HG02759 (cell line): ENCODE data around the gene TRIP13.
"Not testable (repeated sequence)": the region's sequence is repeated elsewhere in the genome, so short reads cannot be mapped to it uniquely, and the experiment has no call there.

Source experiments
- ATAC-seq: cut with Tn5 transposase; IDR thresholded peaks from one replicate; pipeline ENCODE4 v1.9.1; 2021; ENCODE audit warnings: mild to moderate bottlenecking, moderate library complexity; ENCODE audit not compliant: unreplicated experiment

Gene TRIP13, protein sequence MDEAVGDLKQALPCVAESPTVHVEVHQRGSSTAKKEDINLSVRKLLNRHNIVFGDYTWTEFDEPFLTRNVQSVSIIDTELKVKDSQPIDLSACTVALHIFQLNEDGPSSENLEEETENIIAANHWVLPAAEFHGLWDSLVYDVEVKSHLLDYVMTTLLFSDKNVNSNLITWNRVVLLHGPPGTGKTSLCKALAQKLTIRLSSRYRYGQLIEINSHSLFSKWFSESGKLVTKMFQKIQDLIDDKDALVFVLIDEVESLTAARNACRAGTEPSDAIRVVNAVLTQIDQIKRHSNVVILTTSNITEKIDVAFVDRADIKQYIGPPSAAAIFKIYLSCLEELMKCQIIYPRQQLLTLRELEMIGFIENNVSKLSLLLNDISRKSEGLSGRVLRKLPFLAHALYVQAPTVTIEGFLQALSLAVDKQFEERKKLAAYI

DNA sequence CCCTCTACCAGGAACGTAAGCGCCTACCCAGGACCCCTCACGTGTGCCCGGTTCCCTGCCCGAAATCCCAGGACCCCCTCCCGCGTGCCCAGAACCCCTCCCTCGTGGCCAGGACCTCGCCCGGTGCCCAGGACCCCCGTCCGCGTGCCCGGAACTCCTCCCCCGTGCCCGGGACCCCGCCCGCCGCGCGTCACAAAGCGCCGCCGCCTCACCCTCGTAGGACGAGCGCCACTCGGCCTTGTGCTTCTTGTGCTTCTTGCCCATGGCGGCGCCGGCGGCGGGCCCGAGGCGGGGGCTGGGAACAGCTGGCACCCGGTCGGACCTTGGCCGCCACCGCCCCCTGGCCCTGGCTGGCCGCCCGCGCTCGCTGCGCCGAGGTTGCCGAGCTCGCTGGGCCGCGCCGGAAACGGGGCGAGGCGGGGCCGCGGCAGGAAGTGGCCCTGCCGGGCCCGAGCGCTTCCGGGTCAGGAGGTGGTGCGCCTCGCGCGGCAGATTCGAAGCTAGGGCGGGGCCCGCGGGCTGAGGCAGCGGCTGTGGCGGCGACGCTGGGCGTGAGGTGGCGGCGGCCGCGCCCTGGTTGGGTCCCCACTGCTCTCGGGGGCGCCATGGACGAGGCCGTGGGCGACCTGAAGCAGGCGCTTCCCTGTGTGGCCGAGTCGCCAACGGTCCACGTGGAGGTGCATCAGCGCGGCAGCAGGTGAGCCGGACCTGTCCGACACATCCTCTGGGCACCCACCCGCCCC lies at the start of gene TRIP13, which contains the start of gene BRD9:
TRIP13 (plus strand) TSS at position 491 of the 743 bp plus-strand sequence; CDS start at position 606, 115 bp downstream.
BRD9 (minus strand) TSS at position 408 of the 743 bp plus-strand sequence; CDS start at position 264, 144 bp downstream.
- peak; percentile 98 for ATAC-seq

DNA sequence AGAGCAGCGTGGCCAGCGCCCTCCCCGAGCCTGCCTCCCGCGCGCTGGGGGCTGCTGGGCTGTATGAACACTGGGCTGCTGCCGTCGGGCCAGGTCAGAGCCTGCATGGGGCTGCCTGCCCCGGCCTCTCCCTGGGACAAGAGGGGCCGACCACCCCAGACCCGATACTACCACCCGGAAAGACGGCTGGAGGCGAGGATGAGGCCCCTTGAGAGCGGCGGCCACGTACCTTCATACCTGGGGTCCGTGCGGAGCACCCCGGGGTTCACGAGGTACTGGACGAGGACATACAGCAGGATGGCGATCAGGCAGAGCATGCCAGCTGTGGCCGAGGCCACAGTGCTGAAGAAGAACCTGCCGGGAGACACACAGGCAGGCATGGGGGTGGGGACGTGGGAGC lies 49.3 kb upstream of the TRIP13 start:
- not testable (repeated sequence) for ATAC-seq

DNA sequence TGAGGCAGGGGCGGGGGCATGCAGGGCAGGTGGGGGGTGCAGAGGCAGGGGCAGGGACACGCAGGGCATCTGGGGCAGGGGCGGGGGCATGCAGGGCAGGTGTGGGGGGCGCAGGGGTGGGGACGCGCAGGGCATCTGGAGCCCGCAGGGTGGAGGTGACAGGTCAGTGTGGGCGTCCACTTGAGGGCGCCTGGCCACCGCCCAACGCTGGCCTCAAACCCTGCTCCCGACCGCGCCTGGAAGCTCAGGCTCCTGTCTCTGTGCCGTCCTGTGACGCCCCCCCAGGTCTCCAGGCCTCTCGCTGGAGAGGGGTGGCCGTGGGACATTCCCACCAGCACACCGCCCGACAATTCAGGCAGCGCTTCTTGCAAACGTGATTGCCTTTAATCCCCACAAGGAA lies 48.8 kb upstream of the TRIP13 start:
- ATAC-seq: not testable (repeated sequence)

DNA sequence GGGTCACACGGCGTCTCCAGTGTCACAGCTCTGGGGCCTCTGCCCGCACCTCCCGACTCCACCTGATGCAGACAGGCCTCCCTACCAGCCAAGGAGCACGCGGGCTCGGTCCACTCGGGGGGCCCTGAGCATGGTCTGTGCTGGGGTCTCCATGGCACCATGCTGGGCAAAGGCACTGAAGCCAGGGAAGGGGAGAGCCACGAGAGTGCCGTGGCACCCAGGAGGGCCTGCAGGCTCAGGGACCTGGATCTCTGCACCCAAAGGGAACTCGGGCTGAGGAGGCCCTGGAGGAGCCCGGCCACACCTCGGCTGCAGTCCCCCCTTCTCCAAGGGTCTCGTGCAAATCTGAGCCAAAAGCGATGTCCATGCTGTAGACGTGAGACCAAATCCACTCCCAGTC lies 48.3 kb upstream of the TRIP13 start:
- ATAC-seq: not testable (repeated sequence)

DNA sequence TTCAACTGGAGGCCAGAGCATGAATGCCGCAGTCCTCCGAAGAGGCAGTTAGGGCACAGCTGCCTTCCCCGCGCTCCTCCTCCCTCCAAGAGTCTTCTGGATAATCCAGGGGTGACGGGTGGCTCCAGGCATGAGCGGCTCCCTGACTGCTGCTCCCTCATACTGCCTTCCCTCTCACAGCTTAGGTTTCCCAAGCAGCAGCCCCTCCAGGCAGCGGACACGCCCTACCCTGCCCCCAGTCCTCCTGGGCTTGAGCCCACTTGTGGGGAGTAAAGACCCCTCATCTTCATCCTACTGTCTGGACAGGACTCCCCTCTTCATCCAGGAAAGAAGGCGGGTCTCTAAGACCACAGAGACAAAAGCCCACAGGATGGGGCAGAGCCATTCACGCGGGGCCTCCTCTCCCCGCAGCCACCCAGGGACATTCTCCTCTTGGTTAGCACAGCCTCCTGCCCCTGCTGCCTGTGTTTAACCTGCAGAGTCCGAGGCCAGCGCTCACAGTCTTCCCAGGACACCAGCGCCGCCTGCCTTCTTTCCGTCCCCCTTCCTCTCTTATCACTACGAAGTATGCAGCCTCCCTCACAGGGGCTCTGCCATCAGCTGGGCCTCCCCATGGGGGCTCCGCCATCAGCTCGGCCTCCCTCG lies 47.5 kb upstream of the TRIP13 start:
- not testable (repeated sequence) for ATAC-seq

DNA sequence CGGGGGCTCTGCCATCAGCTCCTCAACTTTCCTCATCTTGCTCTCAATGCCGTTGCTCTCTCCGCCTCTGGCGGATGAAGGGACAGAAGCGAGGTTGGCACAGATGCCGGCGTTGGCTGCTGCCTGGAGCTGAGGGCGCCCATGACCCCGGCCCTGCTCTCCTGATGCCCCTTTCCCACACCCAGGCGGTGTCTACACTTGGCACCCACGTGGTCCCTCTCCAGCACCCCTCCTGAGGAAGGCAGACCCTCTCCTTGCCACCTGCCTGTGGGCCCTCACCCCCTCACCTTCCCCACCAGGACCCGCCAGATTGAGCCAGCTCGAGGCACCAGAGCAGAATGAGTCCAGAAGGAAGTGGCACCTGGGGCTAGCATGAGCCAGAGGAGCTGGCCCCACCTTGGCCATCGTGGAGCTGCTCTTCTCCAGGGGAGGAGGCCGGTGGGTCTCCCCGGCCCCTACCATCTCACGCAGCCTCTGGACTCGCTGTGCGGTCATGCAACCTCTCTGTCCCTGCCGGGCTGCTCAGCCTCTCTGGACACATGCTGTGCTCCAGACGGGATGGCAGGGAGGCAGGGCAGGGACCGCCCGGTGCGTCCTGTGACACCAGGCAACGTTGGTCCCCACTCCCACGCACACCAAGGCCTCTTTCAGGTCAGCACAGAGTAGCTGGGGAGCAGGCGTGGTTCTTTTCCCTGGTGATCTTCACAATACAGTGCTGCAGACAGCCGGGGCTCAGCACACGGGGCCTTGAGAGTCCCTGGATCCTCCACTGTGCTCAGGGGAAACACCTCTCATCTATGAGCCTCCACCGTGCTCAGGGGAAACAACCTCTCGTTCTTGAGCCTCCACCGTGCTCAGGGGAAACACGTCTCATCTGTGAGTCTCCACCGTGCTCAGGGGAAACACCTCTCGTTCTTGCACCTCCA lies 46.7 kb upstream of the TRIP13 start:
- ATAC-seq: not testable (repeated sequence)

DNA sequence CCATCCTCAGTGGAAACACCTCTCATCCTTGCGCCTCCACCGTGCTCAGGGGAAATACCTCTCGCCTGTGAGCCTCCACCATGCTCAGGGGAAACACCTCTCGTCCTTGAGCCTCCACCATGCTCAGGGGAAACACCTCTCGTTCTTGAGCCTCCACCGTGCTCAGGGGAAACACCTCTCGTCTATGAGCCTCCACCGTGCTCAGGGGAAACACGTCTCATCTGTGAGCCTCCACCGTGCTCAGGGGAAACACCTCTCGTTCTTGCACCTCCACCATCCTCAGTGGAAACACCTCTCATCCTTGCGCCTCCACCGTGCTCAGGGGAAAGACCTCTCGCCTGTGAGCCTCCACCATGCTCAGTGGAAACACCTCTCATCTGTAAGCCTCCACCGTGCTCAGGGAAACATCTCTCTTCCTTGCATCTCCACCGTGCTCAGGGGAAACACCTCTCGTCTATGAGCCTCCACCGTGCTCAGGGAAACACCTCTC lies 46.0 kb upstream of the TRIP13 start:
- ATAC-seq: not testable (repeated sequence)

DNA sequence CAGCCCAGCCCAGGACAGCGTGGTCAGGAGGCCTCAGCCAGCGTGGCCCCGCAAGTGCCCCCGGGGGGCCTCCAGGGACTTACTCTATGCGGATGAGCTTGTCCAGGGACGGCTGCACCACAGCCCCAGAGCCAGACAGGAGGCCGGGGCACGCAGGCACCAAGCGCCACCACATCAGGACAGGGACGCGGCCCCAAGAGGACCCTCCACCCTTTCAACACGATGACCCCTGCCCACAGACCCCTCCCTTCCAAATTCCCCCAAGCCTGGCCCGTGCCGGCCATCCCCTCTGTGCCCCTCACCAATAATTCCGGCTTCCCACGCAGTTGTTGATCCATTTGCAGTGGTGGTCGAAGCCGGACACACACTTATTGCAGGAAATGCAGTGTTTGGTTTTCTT lies 45.5 kb upstream of the TRIP13 start:
- ATAC-seq: not testable (repeated sequence)

DNA sequence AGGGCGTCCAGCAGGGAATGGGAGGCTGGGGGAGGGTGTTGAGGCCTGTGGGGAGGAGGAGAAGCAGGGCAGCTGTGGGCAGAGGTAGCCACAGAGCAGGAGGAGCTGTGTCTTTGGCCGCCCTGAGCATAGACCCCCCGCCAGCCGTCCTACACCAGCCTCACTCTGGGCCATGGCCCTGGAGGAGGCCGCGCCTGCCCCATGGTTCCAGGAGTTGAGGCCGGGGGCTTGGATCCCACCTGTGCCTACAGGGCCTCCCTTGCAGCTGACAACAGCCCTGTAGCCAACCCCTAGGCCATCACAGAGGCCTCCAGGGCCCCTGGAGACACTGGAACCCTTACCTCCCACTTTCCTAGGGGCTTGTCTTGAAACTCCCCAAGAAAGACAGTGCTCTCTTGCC lies 44.9 kb upstream of the TRIP13 start:
- ATAC-seq: not testable (repeated sequence)

DNA sequence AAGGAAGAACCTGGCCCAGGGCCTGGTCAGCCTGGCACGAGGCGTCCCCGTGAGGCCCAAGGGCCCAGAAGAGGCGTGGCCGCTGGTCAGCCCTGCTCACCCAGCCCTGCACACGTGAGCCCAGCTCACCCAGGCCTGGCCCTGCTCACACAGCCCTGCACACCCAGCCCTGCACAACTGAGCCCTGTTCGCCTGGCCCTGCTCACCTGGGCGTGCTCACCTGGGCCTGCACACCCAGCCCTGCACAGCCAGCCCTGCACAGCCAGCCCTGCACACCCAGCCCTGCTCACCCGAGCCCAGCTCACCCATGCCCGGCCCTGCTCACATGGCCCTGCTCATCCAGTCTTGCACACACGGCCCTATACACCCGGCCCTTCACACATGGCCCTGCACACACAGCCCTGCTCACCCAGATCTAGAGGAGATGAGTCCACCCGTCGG lies 44.0 kb upstream of the TRIP13 start:
- no peak for ATAC-seq

DNA sequence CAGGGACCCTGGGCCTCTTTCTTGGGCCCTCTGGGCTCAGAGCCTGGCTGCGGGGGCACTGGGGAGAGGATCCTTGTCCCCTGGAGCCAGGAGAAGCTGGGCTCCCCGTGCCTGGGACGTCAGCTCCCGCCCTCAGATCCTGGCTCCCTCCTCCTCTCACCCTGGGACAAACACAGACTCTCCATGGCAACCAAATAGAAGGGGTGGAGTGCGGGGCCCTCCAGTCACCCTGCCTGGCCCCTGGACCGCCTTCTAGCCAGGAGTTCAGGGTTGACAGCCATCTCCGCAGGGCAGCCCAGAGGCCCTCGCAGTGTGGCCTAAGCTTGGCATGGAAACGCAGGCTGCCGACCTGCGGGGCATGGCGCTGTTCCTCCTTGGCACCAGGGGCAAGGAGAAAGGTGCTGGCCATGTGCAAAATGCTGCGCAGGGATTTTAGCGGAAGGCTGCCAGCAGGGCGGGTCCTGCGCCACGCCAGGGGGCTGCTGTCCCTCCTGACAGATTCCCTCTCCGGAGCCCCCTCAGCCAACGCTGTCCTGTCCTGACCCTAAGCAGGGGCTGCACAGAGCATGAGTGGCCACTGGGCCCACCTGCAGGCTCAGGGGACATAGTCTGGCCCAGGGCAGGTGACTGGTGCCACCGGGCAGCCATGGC lies 42.9 kb upstream of the TRIP13 start:
- no peak for ATAC-seq

DNA sequence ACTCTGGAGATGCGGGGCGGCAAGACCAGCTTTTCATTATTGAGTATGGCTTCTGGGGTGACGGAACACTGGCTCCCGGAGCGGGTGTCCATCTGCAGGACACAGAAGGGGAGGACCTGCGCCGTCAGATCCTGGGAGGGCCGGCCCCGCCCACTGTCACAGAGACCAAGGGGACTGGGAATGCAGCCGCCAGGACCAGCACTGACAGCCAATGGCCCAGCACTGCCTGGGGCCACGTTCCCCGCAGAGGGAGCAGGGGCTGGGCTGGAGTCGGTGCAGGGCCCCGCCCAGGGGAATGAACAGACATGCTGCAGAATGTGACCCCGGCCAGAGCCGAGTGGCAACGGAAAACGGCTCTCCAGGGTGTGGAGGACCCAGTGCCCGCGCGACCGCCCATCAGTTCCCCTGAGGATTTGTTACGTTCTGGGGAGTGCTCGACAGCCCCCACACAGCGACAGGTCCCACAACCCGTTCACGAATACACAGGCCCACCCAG lies 42.1 kb upstream of the TRIP13 start, which contains the start of gene ZDHHC11:
ZDHHC11 (minus strand) TSS at position 476 of the 496 bp plus-strand sequence; CDS start at position 92, 384 bp downstream.
- ATAC-seq: no peak

DNA sequence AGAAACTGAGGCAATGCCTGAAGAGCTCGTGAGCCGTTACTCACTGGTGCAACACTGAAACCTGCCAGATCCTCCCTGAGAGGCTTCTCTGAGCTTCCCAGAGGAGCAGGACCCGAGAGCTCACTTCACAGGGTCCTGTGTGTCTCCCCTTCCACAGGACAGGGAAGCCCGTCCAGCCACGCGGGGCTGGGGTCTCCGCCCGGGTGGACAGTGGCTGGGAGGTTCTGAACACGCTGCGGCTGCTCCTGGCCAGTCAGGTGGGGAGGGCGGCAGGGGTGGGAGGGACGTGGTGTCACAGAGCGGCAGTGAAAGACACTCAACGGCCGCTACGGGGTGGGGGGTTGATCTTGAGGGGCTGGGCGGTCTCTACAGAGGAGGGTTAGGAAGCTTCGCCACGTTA lies 41.6 kb upstream of the TRIP13 start:
- no peak for ATAC-seq

DNA sequence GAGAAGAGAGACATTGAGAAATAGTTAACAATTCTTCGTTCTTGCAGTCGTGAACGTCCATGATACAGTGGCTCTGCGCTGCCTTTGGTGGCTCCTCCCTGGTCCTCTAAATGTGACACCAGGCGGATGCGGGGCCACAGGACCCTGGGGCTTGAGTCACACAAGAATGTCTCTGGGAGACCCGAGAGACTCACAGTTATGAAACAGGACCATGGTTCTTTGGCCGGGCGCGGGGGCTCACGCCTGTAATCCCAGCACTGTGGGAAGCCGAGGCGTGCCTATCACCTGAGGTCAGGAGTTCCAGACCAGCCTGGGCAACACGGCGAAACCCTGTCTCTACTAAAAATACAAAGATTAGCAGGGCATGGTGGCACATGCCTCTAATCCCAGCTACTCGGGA lies 41.1 kb upstream of the TRIP13 start:
- ATAC-seq: no peak

DNA sequence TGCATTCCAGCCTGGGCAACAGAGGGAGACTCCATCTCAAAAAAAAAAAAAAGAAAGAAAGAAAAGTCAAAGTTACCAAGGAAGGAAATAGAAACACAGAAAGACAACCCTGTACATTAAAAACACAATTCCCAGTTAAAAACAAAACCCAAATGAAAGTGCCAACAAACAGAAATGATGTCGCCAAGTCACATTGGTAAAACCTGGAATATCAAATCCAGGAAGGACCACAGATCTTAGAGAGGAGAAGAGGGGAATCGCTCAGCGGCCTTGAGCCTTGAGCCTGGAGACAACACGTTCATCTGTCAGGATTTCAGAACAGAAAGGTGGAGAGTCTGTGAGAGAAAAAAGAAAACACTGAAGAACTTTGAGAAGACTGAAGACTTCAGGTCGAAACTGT lies 40.7 kb upstream of the TRIP13 start:
- ATAC-seq: no peak

DNA sequence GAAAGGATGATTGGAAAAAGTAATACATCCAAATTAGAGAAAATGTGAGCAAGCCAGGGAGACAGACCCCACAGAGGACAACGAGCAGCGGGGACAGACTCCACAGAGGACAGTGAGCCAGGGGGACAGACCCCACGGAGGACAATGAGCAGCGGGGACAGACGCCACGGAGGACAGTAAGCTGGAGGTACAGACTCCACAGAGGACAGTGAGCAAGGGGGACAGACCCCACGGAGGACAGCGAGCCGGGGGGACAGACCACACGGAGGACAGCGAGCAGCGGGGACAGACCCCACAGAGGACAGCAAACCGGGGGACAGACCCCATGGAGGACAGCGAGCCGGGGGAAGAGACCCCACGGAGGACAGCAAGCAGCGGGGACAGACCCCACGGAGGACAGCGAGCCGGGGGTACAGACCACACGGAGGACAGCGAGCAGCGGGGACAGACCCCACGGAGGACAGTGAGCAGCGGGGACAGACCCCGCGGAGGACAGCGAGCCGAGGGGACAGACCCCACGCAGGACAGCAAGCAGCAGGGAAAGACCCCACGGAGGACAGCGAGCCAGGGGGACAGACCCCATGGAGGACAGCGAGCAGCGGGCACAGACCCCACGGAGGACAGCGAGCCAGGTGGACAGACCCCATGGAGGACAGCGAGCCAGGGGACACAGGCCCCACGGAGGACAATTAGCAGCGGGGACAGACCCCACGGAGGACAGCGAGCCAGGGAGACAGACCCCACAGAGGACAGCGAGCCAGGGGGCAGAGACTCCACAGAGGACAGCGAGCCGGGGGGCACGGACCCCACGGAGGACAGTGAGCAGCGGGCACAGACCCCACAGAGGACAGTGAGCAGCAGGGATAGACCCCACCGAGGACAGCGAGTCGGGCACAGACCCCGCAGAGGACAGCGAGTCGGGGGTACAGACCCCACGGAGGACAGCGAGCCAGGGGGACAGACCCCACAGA lies 40.0 kb upstream of the TRIP13 start:
- no peak for ATAC-seq

DNA sequence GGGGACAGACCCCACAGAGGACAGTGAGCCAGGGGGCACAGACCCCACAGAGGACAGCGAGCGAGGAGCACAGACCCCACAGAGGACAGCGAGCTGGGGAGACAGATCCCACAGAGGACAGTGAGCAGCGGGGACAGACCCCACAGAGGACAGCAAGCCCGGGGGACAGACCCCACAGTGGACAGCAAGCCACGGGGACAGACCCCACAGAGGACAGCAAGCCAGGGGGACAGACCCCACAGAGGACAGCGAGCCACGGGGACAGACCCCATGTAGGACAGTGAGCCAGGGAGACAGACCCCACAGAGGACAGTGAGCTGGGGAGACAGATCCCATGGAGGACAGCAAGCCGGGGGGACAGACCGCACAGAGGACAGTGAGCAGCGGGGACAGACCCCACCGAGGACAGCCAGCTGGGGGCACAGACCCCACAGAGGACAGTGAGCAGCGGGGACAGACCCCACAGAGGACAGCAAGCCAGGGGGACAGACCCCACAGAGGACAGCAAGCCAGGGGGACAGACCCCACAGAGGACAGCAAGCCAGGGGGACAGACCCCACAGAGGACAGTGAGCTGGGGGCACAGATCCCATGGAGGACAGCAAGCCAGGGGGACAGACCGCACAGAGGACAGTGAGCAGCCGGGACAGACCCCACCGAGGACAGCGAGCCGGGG lies 39.1 kb upstream of the TRIP13 start:
- not testable (repeated sequence) for ATAC-seq
